GM21390 (cell line): Measurements from ENCODE around the gene HERC2.
"Not testable (repeated sequence)": the region's sequence is repeated elsewhere in the genome, so short reads cannot be mapped to it uniquely, and the experiment has no call there.

Experiments
- ATAC-seq: cut with Tn5 transposase; IDR thresholded peaks from one replicate; pipeline ENCODE4 v1.9.1; 2021; ENCODE audit not compliant: unreplicated experiment

The HERC2 gene

GRCh38 chr15:28185148-28185895 is 136.7 kb downstream of the HERC2 start:
- ATAC-seq = no peak

GRCh38 chr15:28184166-28184565 is 137.8 kb downstream of the HERC2 start:
- ATAC-seq = no peak

- ATAC-seq = no peak
Measured at GRCh38 chr15:28182731-28183130, 139.2 kb downstream of the HERC2 start.

DNA sequence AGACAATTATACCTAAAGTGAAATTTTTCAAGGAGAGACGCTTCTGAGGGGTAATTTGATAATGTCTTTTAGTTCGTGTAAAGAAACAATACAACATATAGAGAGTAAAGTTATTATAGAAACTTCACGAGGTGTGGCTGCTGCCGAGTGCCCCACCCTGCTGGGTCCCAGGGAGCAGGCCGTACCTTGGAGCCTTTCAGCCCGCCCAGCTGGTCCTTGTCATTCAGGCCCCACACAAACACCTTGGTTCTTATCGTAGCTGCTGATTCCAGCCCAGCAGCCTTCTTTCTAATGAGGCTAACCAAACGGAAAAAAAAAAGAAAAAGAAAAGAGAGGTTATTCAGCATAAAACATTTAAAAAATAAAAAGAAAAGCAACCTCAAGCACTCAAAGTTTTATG is 139.8 kb downstream of the HERC2 start:
- ATAC-seq = no peak

GRCh38 chr15:28181366-28181765 is 140.6 kb downstream of the HERC2 start:
- no peak for ATAC-seq

- ATAC-seq = no peak
Measured at GRCh38 chr15:28179270-28179669, 142.7 kb downstream of the HERC2 start.

DNA sequence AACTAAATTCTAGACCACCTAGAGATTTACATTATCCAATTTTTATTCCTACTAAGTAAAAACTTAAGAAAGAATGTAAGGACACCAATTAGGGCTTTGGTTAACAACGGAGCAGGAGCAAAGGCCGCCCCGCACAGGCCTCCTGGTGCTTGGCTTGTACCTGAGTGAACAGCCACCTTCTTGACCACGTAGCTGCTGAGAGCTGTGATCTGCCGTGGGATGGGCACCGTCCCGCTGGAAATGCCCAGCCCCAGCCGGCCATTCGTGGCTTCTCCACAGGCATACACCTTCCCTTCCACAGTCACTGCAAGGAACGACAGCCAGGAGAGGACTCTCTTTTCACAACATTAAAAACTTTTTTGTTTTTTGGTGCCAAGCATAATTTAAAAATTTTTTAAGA is 143.3 kb downstream of the HERC2 start:
- ATAC-seq = no peak

GRCh38 chr15:28178290-28178689 is 143.7 kb downstream of the HERC2 start:
- ATAC-seq = no peak

DNA sequence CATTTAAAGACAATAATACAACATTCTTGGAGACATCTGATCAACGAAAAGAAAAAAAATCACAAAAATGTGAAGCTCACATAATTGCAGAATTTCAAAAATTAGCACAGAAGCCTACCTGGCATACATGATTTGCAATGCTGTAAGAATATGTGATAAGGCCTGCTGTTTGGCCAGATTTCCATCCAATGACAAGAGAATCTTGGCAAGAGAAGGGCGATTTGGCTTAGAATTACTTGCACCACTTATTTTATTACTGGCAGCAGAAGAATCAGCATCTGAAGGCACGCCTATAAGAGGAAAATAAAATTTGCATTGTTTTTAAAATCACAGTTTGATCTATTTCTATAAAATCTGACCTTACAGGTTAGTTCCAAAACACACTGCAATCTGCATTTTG is 152.6 kb downstream of the HERC2 start:
- ATAC-seq = no peak

DNA sequence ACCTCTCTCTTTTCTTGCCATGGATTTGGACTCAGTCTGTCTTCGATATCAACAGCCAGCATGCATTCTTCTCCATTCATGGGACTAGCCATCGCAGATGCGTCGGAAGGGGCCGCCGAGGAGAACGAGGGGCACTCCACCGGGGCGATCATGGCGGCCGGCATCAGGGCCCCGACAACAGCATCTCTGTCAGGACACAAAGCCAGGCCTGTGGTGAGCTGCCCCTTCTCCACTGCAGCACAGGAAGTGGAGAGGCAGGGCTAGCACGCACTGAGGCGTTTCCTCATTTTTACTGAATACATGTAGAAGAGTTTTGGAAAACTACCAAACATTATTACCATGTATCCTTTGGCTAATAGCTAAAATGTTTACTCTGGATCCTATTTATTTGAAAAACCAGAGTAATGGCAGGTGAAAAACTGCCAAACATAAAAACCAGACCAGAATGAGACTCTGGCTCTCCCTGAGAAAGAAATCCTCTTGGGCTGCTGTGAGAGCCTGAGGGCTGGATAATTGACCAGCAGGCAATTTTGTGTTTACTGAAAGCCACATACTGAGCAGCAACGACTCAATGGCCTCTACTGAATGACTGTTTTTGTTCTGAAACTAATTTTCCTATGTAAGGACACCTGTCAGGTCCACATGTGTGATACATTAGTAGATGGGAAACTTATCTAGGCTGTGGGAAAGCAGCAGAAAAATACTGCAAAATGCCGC is 153.4 kb downstream of the HERC2 start:
- not testable (repeated sequence) for ATAC-seq

DNA sequence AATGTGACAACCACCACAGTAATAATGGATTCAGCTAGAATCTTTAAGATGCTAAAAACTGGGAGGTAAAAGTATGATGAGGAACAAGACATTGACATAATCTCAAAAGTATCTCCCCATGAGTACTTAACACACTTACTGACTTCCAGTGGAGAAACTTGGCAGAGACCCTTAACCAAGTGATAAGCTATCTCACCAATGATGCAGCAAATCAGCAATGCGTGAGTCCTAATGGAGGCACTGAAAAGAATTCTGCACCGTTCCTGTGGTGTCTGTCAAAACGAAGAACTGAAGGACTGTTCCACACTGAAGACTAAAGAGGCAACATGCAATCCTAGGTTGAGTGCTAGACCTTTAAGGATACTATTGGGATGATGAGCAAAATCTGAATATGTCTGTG is 154.9 kb downstream of the HERC2 start:
- no peak for ATAC-seq

- ATAC-seq = no peak
Measured at GRCh38 chr15:28165791-28166190, 156.2 kb downstream of the HERC2 start.

DNA sequence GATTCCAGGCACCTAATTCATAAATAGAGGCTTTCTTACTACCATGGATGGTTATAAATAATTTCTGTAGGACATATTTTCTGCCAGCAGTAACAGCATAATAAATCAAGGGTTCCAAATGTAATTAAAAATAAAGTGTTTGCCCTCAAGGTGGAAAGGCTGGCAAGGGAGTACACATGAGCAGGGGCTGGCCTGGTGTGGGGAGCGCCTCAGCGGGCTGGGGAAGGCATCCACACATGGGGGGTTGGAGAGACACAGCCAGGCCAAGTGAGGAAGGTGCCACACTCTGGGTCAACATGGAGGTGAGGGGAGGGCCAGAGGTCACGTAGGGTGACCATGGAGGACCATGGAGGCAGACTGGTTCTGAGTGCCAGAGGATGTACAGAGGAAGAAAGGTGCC is 157.1 kb downstream of the HERC2 start:
- ATAC-seq = no peak

GRCh38 chr15:28154283-28154682 is 167.7 kb downstream of the HERC2 start:
- ATAC-seq = no peak

GRCh38 chr15:28153492-28154119 is 168.4 kb downstream of the HERC2 start:
- no peak for ATAC-seq

DNA sequence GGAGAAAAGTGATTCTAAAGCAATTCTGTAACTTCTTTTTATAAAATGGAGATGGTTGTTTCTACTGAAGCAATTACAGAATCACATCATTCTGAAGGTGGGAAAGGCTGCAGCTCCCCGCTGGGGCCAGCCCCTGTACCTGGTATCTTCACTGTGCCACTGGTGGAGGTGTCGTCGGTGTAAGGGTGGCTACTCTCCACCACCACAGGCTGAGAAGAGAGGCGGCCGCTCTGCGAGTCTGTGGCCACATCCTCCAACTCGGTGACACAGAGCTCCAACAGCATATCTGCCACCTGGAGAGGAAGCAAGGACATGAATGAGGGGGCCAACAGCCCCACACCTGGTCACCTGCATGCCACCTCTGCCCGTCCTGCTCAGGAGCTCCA is 169.4 kb downstream of the HERC2 start:
- not testable (repeated sequence) for ATAC-seq

- ATAC-seq = not testable (repeated sequence)
Measured at GRCh38 chr15:28151864-28152537, 170.0 kb downstream of the HERC2 start.

GRCh38 chr15:28147801-28148200 is 174.2 kb downstream of the HERC2 start:
- no peak for ATAC-seq

GRCh38 chr15:28145419-28145818 is 176.6 kb downstream of the HERC2 start:
- ATAC-seq = not testable (repeated sequence)

- no peak for ATAC-seq
Measured at GRCh38 chr15:28140062-28140461, 181.9 kb downstream of the HERC2 start.

- ATAC-seq = not testable (repeated sequence)
Measured at GRCh38 chr15:28137408-28138039, 184.5 kb downstream of the HERC2 start.
